GM21529 (cell line): ENCODE results near the gene CTBP2.
"Not testable (repeated sequence)": the region's sequence is repeated elsewhere in the genome, so short reads cannot be mapped to it uniquely, and the experiment has no call there.

Source experiments
- ATAC-seq: cut with Tn5 transposase; IDR thresholded peaks from one replicate; pipeline ENCODE4 v1.9.1; 2021; ENCODE audit not compliant: unreplicated experiment

CTBP2 gene

GRCh38 chr10:125187238-125188194 is 27.2 kb upstream of the CTBP2 start:
- no peak for ATAC-seq

- ATAC-seq = no peak
Observed at GRCh38 chr10:125186431-125187170, 26.2 kb upstream of the CTBP2 start.

DNA sequence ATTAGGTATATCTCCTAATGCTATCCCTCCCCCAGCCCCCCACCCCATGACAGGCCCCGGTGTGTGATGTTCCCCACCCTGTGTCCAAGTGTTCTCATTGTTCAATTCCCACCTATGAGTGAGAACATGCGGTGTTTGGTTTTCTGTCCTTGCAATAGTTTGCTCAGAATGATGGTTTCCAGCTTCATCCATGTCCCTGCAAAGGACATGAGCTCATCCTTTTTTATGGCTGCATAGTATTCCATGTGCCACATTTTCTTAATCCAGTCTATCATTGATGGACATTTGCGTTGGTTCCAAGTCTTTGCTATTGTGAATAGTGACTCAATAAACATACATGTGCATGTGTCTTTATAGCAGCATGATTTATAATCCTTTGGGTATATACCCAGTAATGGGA is 18.7 kb upstream of the CTBP2 start:
- ATAC-seq = not testable (repeated sequence)

GRCh38 chr10:125177641-125178640 is 17.6 kb upstream of the CTBP2 start:
- no peak for ATAC-seq

DNA sequence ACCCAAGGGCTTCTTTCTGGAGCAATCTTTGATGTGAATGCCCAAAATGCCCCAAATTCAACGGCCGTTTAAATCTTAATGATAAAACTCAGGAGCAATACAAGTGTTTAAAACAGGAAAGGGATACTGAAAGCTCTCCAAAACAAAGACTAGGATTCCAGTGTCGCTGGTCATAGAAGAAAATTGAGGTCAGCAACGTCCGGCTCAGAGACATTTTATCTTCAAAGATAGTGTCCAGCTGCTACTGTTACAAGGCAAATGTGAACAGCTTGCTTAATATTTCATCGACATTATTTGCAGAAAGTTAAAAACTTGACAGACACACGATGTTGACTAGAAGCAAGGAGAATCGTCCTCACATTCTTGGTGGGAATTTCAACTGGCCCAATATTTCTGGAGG is 15.4 kb upstream of the CTBP2 start:
- ATAC-seq = no peak

- no peak for ATAC-seq
Observed at GRCh38 chr10:125174360-125174759, 14.0 kb upstream of the CTBP2 start.

DNA sequence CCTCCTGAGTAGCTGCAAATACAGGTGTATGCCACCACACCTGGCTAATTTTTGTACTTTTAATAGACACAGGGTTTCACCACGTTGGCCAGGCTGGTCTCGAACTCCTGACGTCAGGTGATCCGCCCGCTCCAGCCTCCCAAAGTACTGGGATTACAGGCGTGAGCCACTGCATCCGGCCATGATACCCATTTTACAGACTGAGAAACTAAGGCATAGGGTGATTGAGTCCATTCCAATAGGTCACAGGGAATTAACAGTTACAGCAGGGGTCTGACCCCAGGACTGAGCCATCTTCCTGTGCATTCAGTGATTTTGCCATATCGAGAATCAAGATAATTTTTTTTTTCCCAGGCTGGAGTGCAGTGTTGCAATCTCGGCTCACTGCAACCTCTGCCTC is 12.3 kb upstream of the CTBP2 start:
- no peak for ATAC-seq

DNA sequence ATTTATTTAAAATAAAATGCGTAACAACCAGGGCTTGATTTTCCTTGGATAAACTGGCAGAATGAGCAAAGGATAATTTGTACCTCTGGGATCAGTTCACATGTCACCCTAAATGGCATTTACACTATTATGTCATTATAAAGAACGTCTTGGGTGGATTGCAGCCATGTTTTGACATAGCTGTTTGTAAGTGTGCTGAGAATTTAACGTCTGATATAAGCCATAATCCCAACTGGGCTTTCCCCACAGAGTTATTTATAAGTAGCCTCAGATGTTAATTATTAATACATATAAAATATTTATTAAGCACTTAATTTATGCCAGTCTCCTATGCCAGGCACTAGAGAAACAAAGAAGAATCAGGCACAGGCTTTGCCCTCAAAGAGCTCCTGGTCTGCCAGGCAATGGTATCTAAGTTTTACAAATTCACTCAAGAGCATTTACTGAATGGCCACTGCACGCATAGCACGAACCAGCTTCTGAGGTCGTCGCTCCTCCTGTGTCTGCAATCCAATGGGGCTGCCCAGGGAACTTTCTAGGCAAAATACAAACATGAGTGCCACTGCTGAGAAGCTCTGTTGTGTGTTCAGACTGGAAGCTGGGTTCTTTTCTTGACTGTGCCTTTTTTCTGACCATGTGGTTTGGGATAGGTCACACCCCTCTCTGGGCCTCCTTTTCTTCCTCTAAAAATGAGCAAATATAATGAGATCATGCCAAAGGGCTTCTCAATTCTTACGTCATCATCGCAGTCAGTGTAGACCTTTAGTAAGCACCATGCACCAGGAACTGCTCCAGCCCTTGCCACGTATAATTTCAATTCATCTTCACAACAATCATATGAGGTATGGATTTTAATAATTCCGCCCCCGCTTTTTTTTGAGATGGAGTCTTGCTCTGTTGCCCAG is 11.3 kb upstream of the CTBP2 start:
- ATAC-seq = no peak

GRCh38 chr10:125169915-125170314 is 9.6 kb upstream of the CTBP2 start:
- ATAC-seq = no peak

GRCh38 chr10:125169279-125169678 is 8.9 kb upstream of the CTBP2 start:
- ATAC-seq = no peak

GRCh38 chr10:125166658-125167057 is 6.3 kb upstream of the CTBP2 start:
- no peak for ATAC-seq

DNA sequence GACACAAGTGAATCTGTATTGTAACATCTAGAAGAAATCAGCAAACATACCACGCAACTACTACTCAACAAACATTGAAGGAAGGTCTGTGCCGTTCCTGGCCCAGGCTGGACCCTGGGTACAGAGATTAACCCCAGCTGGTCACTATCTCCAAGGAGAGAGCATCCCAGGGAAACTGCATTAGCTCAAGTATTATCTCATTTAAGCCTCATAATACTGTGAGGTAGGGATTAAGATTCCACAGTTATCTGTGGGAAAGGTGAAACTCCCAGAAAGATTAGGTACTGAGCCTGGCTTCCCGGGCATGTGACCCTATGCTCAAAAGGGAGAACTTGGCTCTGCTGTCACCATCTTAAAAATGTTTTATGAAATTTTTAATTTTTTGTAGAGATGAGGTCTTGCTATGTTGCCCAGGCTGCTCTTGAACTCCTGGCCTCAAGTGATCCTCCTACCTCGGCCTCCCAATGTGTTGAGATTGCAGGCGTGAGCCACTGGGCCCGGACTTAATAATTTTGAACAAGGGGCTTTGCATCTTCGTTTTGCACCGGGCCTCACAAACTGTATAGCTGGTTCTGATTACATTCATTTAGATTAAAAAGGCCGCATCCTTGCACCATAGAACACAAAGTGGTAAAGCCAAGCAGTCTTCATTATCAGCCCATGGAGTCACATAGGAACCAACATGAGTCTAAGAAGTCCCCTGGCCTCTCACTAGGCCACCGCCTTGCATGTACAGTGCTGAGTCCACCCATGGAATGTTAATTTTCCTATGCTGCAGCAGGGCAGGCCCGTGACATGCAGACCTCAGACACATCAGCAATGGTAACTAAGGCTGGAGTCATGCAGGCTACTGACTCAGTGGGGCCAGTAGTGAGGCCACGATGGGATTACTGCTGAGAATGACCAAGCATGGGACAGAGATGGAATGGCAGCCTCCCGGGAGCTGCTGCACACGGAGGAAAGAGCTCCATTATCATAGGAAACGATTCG is 5.5 kb upstream of the CTBP2 start:
- ATAC-seq = no peak

DNA sequence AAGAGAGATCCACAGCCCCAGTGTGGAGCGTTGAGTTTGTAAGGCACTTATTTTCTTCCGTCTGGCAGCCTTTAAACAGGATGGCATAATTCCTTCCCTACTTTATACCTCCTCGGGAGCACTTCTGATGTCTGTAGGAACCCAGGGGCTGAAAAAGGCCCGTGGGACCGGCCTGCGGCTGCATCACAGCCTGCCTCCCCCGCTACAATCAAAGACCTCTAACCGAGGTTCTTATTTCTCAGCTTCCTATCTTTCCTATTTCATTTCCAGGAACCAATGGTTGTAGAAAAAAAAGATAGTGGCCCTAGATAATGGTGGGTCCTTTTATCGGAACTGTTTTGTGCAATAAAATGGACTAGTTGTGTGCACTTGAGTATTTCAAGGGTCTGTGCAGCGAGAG is 4.1 kb upstream of the CTBP2 start:
- ATAC-seq = no peak

GRCh38 chr10:125163803-125164202 is 3.4 kb upstream of the CTBP2 start:
- no peak for ATAC-seq

DNA sequence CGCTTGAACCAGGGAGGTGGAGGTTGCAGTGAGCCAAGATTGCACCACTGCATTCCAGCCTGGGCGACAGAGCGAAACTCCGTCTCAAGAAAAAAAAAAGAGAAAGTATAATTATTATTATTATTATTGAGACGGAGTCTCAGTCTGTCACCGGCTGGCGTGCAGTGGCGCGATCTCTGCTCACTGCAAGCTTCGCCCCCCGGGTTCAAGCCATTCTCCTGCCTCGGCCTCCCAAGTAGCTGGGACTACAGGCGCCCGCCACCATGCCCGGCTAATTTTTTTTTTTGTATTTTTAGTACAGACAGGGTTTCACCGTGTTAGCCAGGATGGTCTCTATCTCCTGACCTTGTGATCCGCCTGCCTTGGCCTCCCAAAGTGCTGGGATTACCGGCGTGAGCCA is 2.9 kb upstream of the CTBP2 start:
- ATAC-seq = not testable (repeated sequence)

GRCh38 chr10:125162120-125162931 is 2.0 kb upstream of the CTBP2 start:
- ATAC-seq = no peak

DNA sequence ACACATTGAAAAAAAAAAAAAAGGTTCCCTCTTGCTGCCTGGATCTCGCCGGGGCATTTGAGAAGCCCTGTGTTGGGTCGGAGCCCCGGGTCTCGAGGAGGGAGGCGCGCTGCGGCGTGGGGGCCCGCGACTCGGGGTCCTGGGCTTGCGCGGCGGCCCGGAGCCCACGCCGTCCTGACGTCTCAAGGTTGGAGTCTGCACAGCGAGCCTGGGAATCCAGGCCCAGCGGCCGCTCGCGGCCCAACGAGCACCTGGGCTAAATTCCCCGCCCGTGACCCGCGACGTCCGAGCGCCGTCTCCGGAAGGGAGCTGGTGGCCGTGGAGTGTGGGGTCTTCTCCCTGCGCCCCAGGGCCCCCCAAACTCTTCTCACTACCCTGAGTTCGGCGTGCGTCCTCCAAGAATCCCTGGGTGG is 1.4 kb upstream of the CTBP2 start:
- no peak for ATAC-seq
